Loucy (cell line): ENCODE results near the gene ALDH18A1.

Source experiments
- H2AFZ ChIP-seq: fragments of 200-600 bp; sonication (generic); 2 replicates; pipeline ENCODE4 v1.6.0; 2016; ENCODE audit warnings: antibody characterized with exemption, mild to moderate bottlenecking, low read length, moderate library complexity
- H3F3A ChIP-seq: fragments of 200-600 bp; 2 replicates; pipeline ENCODE4 v1.6.0; 2016; ENCODE audit warnings: antibody characterized with exemption, low read depth, mild to moderate bottlenecking
- H3K27me3 ChIP-seq: fragments of 200-600 bp; sonication (generic); 2 replicates; pipeline ENCODE4 v1.6.1; 2014; ENCODE audit warnings: low read length, mild to moderate bottlenecking; ENCODE audit not compliant: insufficient read depth, poor library complexity, severe bottlenecking
- H3K36me3 ChIP-seq: fragments of 200-600 bp; sonication (generic); 2 replicates; pipeline ENCODE4 v1.6.1; 2016; ENCODE audit warnings: low read length; ENCODE audit not compliant: insufficient read depth
- H3K4me1 ChIP-seq: fragments of 200-600 bp; sonication (generic); 2 replicates; pipeline ENCODE4 v1.5.1; 2014; ENCODE audit warnings: low read length, mild to moderate bottlenecking; ENCODE audit not compliant: insufficient read depth, poor library complexity, severe bottlenecking
- H3K4me2 ChIP-seq: fragments of 200-600 bp; sonication (generic); 2 replicates; pipeline ENCODE4 v1.6.0; 2014; ENCODE audit warnings: antibody characterized with exemption, low read length, low read depth, mild to moderate bottlenecking; ENCODE audit not compliant: poor library complexity, severe bottlenecking
- H3K4me3 ChIP-seq: fragments of 200-600 bp; sonication (generic); 2 replicates; pipeline ENCODE4 v1.5.1; 2014; ENCODE audit warnings: low read length, mild to moderate bottlenecking, mixed read lengths; ENCODE audit not compliant: poor library complexity, severe bottlenecking
- H3K79me2 ChIP-seq: fragments of 200-600 bp; sonication (generic); 2 replicates; pipeline ENCODE4 v1.6.1; 2014; ENCODE audit warnings: low read length; ENCODE audit not compliant: insufficient read depth
- H3K9ac ChIP-seq: fragments of 200-600 bp; sonication (generic); 2 replicates; pipeline ENCODE4 v1.6.0; 2014; ENCODE audit warnings: mild to moderate bottlenecking, low read depth, low read length, moderate library complexity; ENCODE audit not compliant: poor library complexity, severe bottlenecking
- H3K9me2 ChIP-seq: fragments of 200-600 bp; sonication (generic); replicated peaks from 2 replicates; pipeline ENCODE4 v1.6.1; 2016; ENCODE audit warnings: low read depth, low read length, mixed read lengths
- H3K9me3 ChIP-seq: fragments of 200-600 bp; sonication (generic); 2 replicates; pipeline ENCODE4 v1.6.1; 2014; ENCODE audit warnings: mild to moderate bottlenecking, antibody characterized with exemption, low read length, low read depth; ENCODE audit not compliant: insufficient read depth
- H4K20me1 ChIP-seq: fragments of 200-600 bp; sonication (generic); 2 replicates; pipeline ENCODE4 v1.6.0; 2014; ENCODE audit warnings: antibody characterized with exemption, low read length, mild to moderate bottlenecking; ENCODE audit not compliant: insufficient read depth, poor library complexity, severe bottlenecking
- CTCF ChIP-seq: fragments of 200-600 bp; sonication (generic); conservative IDR thresholded peaks from 2 replicates; pipeline ENCODE4 v1.5.1; 2014; ENCODE audit warnings: mild to moderate bottlenecking, antibody characterized with exemption, low read length
- EZH2phosphoT487 ChIP-seq: fragments of 200-600 bp; IDR thresholded peaks from 2 replicates; pipeline ENCODE4 v1.6.1; 2018; ENCODE audit warnings: antibody characterized with exemption, mild to moderate bottlenecking, moderate library complexity, borderline replicate concordance

ALDH18A1 gene

GRCh38 chr10:95616446-95616845, 40.1 kb downstream of the ALDH18A1 start:
- Histone ChIP-seq H3K9me3 (no peaks in the 10 kb centered on the region), H3K4me2 (no peak overlapping the region), H3K36me3 (peaks cover 83% of the 10 kb centered on the region), H3K4me3 (no peak overlapping the region), H3K9ac (no peak overlapping the region), H3K79me2 (no peaks in the 10 kb centered on the region), H3K4me1 (no peaks in the 10 kb centered on the region), H3F3A (no peaks in the 10 kb centered on the region), H3K9me2 (no peaks in the 10 kb centered on the region), H4K20me1 (no peaks in the 10 kb centered on the region), H2AFZ (no peak overlapping the region), H3K27me3 (no peaks in the 10 kb centered on the region)
- no peak for TF ChIP-seq EZH2phosphoT487
- no peak for TF ChIP-seq CTCF

- no peaks in the 10 kb centered on the region for H4K20me1 ChIP-seq
- no peaks in the 10 kb centered on the region for H3F3A ChIP-seq
- TF ChIP-seq CTCF (no peak), EZH2phosphoT487 (no peak)
- H2AFZ ChIP-seq, result no peak overlapping the region
- no peaks in the 10 kb centered on the region for H3K4me1 ChIP-seq
- no peaks in the 10 kb centered on the region for H3K79me2 ChIP-seq
- peaks cover 100% of the 10 kb centered on the region for H3K36me3 ChIP-seq
- no peak overlapping the region for H3K9ac ChIP-seq
- no peaks in the 10 kb centered on the region for H3K9me2 ChIP-seq
- no peak overlapping the region for H3K4me2 ChIP-seq
- H3K27me3 ChIP-seq, result no peaks in the 10 kb centered on the region
- no peak overlapping the region for H3K4me3 ChIP-seq
- H3K9me3 ChIP-seq, result no peaks in the 10 kb centered on the region
Observed at GRCh38 chr10:95613330-95613729, 43.2 kb downstream of the ALDH18A1 start.

- H3K79me2 ChIP-seq, result no peaks in the 10 kb centered on the region
- no peak overlapping the region for H3K4me3 ChIP-seq
- peaks cover 99% of the 10 kb centered on the region for H3K36me3 ChIP-seq
- no peaks in the 10 kb centered on the region for H3K9me2 ChIP-seq
- no peak for TF ChIP-seq EZH2phosphoT487
- TF ChIP-seq CTCF, result no peak
- no peak overlapping the region for H3K4me2 ChIP-seq
- H3K9ac ChIP-seq, result no peak overlapping the region
- H2AFZ ChIP-seq, result no peak overlapping the region
- no peaks in the 10 kb centered on the region for H3K27me3 ChIP-seq
- H4K20me1 ChIP-seq, result no peaks in the 10 kb centered on the region
- no peaks in the 10 kb centered on the region for H3K9me3 ChIP-seq
- no peaks in the 10 kb centered on the region for H3K4me1 ChIP-seq
- no peaks in the 10 kb centered on the region for H3F3A ChIP-seq
Observed at GRCh38 chr10:95610727-95611126, 45.8 kb downstream of the ALDH18A1 start.
